Suppressor macrophage treated with lipopolysaccharide for 1 hour (primary cell): ENCODE results near the gene PDK3.

ENCODE experiments used
- DNase-seq, 3 donors: peaks; one replicate each; pipeline ENCODE4 v3.0.0-alpha.2; 2020 to 2022

The PDK3 gene

DNA sequence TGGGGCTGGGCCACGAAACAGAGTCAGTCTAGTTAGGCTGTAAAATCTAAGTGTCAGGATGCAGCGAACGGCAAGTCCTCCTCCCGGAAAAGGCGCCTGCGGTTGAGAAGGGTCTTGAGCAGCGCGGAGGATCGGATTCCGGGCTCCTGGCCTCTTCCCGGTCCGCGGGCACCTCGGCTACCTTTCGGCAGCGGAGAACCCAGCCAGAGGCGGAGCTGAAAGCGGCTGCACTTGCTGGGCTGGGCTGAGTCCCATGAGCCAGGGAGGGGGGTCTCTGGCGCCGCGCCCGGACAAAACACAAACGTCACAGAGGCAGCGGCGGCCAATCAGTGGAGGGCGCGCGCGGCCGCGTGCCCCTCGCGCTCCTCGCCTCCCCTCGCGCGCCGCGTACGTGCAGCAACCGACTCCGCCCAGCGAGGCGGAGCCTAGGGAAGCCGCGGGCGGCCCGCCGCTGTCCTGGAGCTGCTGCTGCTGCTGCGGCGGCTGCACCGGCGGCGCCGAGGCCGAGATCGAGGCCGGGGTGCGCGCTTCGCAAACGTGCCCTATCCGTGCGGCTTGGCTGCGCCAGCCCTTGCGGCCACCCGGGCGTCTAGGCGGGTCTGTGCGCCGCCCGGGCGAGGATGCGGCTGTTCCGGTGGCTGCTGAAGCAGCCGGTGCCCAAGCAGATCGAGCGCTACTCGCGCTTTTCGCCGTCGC lies at the start of gene PDK3:
TSS of gene PDK3 (plus strand) at position 451 of the 696 bp plus-strand sequence. CDS start at position 621, 170 bp downstream.
- DNase-seq = peak; percentile 85 to 92 (median 86)

GRCh38 chrX:24415921-24416320 lies 49.2 kb upstream of the PDK3 start:
- DNase-seq = no peak

DNA sequence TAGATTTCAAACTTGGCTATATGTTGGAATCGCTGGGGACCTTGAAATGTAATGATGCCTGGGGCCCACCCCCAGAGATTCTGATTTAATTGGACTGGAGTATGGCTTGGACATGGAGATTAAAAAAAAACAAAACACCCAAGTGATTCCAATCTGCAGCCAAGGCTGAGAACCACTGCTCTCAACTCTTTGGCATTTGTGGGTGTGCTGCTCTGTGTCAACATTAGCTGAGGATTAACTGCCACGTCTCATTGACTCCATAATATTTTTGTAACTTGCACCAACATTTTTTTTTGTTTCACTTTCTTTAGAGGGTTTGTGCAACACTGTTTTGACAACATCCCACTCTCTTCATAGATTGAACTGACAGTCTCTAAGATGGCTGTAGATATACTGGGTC lies 41.1 kb upstream of the PDK3 start:
- no peak for DNase-seq

- no peak for DNase-seq
These were observed 40.1 kb upstream of the PDK3 start for GRCh38 chrX:24424948-24425347.

- DNase-seq = no peak
These were observed 39.3 kb upstream of the PDK3 start for GRCh38 chrX:24425806-24426205.

- DNase-seq = peak in 1 of 3 donors; percentile 21
These were observed 38.7 kb upstream of the PDK3 start for GRCh38 chrX:24426340-24426913.

DNA sequence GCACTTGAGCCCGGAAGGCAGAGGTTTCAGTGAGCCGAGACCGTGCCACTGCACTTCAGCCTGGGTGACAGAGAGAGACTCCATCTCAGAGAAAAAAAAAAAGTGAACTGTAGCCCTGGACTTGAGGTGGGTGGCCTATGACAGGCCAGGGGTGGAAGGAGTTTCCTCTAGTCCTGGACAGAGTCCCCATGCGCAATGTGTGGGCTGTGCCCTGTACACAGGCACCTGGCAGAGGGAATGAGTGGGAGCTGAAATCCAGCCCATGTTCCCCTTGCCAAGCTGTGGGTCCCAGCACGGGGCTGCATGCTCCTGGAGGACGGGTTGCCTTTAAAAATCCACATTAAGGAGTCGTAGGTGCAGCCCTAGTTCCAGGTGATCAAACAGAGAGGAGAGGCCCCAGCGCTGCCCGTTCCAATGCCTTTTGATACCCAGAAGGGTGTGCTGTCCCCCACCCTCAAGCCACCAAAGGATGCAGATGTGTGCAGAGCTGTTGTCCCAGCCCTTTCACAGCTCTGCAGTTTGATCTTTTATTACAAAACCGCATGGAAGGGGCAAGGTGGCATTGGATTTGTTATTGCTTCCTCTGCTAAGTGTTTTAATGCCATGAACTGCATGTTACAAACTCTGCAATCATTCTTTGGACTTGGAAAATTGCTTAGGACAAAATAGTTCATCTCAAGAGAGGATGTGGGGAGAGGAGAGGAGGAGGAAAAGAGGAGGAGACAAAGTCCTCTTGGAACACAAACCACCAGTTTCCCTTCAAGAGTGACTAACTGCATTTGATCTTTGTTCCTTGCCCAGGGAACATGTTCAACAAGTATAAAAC lies 38.0 kb upstream of the PDK3 start:
- DNase-seq = no peak

- DNase-seq = no peak
These were observed 37.4 kb upstream of the PDK3 start for GRCh38 chrX:24427747-24428019.

DNA sequence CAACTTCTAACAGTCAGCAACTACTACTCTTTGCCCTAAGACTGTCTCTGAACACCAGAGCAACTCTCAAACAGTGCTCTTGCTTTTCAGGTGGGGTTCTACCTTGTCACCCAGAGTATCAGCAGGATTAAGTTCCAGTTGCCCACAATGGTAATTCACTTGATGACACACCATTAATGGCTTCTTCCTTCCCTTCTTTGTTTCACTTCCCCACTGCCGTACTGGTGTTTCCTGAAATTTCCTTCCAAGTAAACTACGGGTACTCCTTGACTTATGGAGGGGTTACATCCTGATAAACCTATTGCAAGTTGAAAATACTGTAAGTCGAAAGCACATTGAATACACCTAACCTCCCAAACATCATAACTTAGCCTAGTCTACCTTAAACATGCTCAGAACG lies 36.6 kb upstream of the PDK3 start:
- peak; percentile 33 to 61 (median 52) for DNase-seq

DNA sequence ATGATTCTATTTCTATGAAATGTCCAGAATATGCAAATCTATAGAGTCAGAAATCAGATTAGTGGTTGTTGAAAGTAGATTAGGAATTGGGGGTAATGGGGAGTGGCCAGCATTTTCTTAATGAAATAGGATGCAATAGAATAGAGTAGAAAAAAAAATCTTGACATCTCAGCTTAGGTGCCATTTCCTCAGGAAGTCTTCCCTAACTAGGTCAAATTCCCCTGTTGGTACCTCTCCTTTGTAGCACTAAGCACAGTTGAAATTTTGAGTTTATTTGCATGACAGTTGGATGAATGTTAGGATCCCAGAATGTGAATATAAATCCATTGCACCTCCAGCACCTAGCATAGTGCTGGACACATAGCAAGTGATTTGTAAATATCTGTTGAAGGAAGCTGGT lies 30.0 kb upstream of the PDK3 start:
- no peak for DNase-seq

GRCh38 chrX:24443918-24444317 lies 21.2 kb upstream of the PDK3 start:
- no peak for DNase-seq

- no peak for DNase-seq
These were observed 20.4 kb upstream of the PDK3 start for GRCh38 chrX:24444645-24445044.

DNA sequence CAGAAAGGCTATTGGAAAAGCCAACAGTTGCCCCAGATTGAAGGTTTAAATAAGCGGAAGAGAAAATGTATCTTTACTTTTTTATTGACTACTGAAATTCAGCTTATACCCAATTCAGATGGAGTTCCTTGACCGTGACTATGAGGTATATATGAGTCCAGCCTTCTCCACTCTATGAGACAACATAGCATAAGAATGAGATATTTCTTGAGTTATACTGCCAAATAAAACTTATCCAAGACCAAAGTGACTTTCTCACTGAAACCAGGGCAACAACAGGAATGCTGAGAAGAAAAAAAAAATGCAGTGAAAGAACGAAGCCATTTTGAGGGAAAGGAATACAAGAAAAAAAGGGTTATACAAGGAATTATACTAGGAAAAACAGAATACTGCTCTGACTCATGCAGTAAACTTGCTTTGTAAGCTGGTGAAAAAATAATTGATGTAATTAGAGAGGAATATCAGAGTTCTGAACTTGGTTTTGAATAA lies 16.3 kb upstream of the PDK3 start:
- no peak for DNase-seq

- no peak for DNase-seq
These were observed 2.0 kb upstream of the PDK3 start for GRCh38 chrX:24463077-24463476.

DNA sequence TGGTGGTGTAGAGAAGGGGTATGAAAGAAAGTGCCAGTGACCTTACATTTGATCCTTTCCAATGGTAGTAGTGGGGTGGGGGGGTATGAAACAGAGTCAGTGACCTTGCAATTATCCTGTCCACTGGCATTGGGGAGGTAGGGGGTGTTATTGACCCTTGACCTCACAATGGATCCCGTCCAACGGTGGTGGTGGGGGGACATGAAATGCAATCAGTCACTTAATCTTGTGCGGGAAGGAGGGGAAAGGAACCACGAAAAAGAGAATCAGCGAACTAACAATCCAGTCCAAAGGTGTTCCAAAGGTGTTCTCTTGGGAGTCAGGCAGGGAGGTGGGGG lies 619 bp upstream of the PDK3 start:
- no peak for DNase-seq

- no peak for DNase-seq
These were observed 413 bp downstream of the PDK3 start for GRCh38 chrX:24465532-24465865.

DNA sequence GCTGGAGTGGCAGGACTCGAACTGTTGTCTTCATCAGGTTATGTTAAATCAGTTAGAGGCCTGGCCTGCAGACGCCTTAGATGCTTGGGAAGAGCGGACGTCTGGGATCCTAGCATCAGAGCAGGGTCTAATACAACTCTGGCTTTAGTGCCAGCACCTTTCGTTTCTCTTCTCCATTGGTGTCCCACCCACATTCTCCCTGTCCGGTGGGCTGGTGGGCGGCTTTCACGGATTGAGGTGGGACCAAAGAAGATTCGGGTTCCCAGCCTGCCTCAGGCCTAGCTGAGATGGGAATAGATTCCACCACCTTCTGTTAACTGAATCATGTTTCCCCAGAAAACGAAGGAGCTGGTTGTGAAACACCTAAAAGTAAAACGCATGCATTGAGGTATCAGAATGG lies 939 bp downstream of the PDK3 start:
- no peak for DNase-seq

GRCh38 chrX:24468245-24468644 lies 3.2 kb downstream of the PDK3 start:
- DNase-seq = peak in 2 of 3 donors; percentile 16 to 30

DNA sequence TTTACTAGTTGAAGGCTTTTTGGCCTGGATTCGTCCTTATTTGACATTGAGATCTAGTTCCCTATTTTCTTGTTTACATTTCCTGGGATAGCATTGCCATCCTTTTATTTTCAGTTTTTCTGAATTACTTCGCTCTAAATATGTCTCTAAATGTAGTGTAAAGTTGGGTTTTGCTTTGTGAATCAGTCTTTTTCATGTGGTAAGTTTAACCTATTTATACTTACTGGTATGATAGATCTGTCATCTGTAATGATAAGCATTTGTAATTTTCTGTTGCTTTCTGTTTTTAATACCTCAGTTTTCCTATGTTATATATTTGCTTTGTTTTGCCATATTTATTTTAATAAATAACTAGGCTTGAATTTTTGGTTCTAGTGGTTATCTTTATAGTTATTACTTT lies 6.7 kb downstream of the PDK3 start:
- no peak for DNase-seq

GRCh38 chrX:24475480-24475879 lies 10.4 kb downstream of the PDK3 start:
- DNase-seq = no peak

DNA sequence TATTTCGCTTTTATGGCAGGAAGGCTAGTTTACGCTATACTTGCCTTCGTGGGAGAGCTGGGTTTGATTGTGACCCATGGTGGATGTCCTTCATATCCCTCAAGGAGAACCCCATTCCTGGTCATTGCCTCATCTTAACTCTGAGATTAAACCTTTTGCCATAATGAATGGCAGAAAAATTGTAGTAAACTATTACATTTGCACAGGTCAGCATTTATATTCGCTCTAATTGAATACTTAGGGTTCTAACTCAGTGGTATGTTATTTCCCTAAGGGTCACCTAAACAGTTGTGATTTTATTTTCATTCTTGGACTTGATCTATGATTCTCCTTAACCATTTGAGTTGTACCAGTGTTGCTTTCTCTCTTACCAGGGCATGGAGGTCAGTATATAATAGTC lies 13.4 kb downstream of the PDK3 start:
- DNase-seq = peak in 1 of 3 donors; percentile 4

DNA sequence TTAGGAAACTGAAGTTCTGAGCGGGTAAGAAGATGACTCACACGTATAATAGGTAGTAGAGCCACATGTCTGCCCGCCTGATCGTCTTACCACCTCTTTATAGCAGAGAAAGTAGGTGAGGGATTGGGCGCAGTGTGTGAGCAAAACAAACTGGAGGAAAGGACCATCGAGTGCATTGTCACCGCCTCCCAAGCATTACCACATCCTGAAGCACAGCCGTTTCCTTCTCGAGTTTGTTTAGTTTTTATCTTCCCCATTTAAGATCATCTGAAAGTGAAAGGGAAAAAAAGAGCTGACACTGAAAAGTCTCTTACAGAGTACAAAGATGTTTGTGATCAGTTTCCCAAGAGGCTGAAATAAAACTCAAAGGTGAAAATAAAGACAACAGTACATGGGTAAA lies 14.8 kb downstream of the PDK3 start:
- peak; percentile 86 to 94 (median 93) for DNase-seq

DNA sequence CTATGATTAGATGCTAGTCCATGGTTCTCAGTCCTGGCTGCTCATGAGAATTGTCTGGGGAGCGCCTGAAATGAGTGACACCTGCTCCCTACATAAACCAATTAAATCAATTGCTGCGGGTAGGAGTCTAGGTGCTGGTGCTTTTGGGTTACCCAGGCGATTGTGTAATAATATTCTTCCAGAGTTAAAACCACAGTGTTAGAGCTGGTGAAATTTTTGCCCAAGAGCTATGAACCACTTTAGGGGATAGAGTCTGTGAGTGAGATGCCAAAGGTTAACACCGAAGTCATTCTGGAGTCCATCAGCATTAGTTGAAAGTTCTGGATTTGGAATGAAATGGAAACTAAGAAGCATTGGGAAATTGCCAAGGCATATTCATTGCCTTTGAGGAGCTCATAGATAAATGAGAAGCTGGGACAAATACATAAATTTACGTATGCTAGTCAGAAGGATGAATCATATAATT lies 15.3 kb downstream of the PDK3 start:
- DNase-seq = peak; percentile 57 to 86 (median 70)

DNA sequence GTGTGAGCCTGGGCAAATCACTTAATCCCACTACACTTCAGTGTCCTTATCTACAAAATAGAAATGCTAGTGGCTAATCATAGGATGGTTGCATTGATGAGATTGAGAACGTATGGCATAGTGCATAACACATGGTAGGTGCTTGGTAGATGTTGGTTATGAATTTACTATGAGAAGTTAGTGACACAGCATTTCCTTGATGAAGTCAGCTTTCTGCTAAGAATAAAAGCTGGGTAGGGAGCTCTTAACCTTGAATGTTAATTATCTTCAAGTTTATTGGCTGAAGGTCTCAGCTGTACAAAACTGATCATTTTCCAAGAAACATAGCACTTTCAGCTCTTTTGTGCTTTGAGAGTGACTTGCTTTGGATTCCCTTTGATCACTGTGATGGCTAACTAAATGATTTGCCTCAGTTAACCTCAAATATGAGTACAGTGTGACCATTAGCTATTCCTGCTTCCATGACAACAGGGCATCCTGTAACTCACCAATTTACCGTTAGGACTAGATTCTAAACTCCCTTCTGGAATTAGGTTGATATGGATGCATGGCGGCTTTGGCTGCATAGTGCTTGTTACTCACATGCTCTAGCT lies 17.8 kb downstream of the PDK3 start:
- DNase-seq = no peak
